OCI-LY1 (cell line): ENCODE results near the gene LIPN.

ENCODE experiments used
- CTCF ChIP-seq: fragments of 200-600 bp; sonication (generic), shearing (Covaris generic); IDR thresholded peaks from 2 replicates; pipeline ENCODE4 v1.5.1; 2017; ENCODE audit warnings: mild to moderate bottlenecking, antibody characterized with exemption, low read length, moderate library complexity, mixed read lengths
- EZH2 ChIP-seq: fragments of 200-600 bp; sonication (generic), shearing (Covaris generic); IDR thresholded peaks from 2 replicates; pipeline ENCODE4 v1.8.0; 2017; ENCODE audit warnings: borderline replicate concordance, mixed run types, mild to moderate bottlenecking, antibody characterized with exemption, low read length, moderate library complexity, mixed read lengths

GRCh38 chr10:88787463-88787862 lies 27.6 kb downstream of the LIPN start:
- no peak for TF ChIP-seq CTCF
- TF ChIP-seq EZH2: no peak
